IPS-NIHi11 (cell line): Measurements from ENCODE around the gene HECTD2.
"Not testable (repeated sequence)": the region's sequence is repeated elsewhere in the genome, so short reads cannot be mapped to it uniquely, and the experiment has no call there.

Experiments used
- DNase-seq: peaks from one replicate; pipeline ENCODE4 v3.0.0; 2012; ENCODE audit warnings: mixed read lengths, low spot score

The HECTD2 gene

DNA sequence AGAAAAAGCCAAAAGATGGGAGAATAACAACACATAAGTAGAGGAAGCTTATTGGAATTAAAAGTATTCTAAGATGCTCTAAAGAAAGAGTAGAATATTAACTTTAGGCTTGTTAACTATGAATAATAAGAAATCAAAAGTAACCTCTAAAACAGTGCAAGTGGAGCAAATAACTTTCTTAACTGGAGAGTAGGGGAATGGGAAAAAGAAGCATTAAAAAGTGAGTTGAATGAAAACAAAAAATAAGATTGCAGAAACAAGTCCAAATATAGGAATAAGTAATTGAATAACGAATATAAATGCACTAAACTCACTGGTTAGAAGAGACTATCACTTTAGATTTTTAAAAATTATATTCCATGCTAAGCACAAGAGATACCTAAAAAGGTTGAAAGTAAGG, 63.9 kb downstream of the HECTD2 start:
- no peak for DNase-seq

DNA sequence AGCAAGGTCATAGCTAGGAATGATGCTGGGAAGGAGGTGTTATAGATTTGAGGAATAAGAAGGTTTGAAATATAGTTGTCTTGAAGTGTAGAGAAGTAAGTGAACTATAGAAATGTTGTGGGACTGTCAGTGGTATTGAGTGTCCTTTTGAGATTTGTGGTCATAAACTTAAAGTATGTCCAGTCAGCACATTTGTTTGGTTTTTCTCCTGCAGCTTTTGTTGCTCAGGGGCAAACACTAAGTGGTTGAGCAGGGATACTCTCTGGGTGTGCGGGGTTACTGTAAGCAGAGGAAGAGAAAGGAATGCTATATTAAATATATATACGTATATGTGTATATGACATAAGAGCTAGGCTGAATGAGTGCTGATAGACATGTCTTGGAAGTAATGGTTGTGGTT, 67.1 kb downstream of the HECTD2 start:
- no peak for DNase-seq

DNA sequence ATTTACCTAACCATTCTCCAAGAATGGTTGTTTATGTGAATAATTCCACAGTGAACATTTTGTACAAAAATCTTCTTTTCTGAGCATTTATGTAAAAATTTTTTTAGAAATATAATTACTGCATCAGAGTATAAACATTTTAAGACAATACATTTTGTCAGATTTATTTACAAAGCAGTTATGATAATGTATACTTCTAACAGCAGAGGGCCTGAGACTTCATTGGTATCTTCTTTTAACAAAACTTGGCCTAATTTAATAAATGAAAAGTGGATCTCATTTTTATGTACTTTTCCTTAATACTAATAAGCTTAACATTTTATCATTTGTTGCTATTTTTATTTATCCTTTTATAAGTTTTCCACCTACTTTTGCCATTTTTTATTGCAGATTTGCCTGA, 69.4 kb downstream of the HECTD2 start:
- no peak for DNase-seq

DNA sequence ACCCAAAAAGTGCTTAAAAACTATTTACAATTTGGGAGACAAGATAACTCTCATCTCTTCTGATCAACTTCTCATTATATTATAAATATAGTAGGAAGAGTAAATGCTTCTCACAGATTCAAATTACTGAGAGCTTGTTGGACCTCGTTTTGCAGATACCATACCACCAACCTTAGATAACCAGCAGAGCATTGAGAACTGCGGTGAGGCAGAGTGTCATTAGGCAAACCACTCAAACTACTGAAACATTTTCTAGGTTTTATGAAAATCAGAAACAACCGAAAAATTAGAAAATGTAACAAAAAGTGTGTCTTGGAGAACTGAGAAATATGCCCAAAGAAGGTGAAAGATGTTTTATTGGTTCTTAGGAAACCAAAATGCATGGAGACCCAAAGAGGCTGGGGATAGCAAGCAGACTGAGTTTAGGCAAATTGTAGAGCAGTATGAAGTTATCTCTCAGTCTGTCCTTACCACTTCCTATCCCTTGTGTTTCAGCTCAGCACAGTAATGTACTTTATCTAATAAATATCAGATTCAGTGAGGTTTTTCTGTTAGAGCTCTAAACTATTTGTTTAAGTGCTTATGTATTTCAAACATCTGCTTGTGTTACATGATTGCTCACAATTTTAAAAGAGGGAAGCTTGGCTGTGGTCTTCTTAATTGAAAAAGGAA, 77.9 kb downstream of the HECTD2 start:
- no peak for DNase-seq

DNA sequence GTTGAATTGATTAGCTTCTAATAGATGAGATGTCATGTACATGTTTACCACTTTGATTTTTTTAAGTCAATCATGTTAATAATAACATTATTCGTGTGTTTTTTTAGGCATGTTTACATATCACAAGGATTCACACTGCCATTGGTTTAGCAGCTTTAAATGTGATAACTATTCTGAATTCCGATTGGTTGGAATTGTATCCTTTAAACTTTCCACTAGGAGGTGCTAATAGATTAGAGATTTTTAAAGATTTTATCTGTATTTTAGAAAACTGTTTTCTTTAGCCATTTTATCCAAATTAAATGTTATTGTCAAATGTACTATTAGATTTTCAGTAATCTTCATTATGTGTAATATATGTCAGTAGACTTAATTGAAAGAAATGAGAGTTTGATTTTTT, 83.2 kb downstream of the HECTD2 start:
- DNase-seq, result peak; percentile 8

DNA sequence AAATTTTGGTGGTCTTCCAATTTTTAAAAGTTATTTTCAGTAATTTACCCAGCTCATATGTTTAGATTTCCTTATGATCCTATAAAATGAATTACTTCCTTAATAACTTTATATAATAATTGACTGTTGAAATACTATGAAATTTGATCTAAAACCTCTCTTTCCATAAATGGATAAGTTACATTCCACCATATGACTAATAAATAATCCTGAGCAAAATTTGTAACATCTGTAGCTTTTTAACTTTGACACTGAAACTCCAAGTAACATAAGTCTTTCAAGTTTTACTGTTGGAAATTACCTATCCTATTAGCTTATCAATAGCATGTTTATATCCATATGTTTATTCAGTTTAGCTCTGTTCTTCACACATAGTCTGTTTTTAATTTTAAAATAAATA, 85.3 kb downstream of the HECTD2 start:
- DNase-seq, result no peak

DNA sequence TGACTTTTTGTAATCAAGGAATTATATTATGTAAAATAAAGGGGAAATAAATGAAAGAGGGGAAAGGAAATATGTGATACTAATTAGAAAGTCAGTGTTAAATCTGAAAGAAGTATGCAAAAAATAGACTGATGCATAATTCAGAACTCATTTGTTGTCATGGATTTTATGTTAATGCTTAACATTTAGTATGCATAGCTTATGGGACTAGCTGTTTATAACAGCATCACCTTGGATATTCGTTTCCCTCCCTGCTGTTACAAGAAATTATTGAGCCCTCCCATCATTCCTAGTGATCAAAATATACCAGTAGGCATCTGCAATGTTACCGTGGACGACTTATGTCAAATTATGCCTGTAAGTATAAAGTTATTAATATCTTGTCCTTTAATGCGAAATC, 85.9 kb downstream of the HECTD2 start:
- DNase-seq, result no peak

DNA sequence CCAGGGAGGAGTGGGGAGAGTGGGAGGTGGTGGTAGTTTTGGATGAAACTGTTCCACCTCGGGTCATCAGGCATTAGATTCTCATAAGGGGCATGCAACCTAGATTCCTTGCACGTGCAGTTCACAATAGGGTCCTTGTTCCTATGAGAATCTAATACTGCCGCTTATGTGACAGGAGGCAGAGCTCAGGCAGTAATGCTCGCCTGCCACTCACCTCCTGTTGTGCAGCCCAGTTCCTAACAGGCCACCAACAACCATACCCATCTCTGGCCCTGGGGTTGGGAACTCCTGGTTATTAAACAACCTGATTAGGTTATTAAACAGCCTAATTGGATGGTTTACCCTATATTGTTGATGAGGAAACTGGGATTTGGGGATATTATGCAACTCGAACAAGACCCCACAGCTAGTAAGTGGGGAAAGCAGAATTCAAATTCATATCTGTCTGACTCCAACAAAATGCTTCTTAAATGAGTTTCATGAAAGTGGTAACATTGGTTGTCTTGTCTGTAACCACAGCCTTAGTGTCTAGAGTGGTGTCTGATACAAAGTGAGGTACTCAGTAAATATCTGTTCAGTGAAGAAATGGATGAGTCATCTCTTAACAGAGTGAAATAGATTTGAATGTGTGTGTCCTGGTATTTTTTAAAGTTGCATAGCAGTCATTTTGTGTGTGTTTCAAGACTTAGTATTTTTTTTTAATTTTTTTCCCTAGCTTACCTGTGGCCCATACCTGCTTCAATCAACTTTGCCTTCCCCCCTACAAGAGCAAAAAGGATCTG, 101.6 kb downstream of the HECTD2 start:
- DNase-seq, result no peak

DNA sequence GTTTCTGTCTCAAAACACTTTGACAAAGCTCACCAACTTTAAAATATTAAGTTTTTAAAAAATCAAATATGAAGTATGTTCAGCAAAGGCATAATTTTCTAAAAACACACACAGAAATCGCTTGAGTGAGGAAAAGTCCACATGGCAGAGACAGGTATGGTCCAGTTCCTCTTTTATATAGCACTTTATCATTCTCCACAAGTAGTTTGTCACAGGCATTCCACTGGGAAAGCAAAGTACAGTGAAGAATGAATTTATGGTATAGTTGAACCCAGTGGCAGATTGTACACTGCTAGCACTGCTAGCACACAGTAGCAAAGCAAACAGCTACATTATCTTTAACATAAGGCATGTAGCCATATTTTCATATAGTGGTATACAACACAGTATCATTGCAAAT, 102.3 kb downstream of the HECTD2 start:
- no peak for DNase-seq

DNA sequence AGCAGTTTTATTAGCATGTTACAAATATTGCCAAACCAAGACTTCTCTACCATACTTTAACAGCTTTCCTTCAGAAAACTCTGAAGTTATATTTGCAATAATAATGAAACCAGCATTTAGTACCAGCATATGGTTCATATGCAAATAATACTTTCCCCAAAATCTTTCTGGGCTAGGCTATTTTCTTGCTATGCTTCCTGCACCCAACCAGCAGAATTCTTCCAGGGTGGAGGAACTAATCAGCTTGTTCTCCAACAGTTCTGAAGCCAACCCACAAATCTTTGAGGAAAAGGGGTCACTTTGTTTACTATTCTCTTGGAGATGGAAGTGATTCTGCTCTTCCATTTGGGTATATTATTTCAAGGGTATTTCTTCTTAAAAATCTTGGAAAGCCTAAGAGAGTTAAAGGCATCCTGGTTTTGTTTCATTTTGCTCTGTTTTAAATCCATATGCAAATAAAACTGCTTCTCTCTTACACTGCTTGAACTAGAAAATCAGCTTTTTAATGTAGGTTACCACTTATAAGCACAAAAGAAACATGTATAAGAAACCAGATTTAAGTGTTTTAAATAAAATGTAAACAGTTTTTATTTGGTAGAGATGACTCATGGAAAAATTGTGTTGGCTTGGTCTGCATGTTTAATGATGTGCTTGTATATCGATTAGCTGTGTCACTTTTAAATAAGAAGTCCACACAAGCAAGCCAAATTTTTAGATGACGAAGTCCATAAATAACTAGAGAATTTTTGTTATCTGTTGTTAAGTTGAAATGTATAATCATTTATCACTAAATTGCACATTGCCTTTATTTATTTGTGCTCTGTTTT, 103.7 kb downstream of the HECTD2 start:
- no peak for DNase-seq

DNA sequence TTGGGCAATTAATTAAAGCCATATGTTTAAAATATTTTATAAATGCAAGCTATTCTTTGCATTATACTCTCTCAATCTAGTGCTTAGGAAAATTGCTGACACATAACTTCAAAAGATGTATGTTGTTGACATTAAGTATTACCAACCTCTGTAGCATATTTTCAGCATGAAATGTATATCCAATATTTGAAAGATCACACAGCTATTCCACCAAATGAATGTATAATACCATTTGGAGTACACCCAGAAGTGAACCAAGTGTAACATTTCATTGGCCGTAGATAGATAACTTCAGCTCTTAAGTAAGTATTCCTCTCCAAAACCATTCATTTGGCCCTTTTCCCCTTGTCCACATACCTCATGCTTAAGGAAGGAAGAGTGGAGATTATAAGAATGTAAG, 104.6 kb downstream of the HECTD2 start:
- DNase-seq, result no peak

DNA sequence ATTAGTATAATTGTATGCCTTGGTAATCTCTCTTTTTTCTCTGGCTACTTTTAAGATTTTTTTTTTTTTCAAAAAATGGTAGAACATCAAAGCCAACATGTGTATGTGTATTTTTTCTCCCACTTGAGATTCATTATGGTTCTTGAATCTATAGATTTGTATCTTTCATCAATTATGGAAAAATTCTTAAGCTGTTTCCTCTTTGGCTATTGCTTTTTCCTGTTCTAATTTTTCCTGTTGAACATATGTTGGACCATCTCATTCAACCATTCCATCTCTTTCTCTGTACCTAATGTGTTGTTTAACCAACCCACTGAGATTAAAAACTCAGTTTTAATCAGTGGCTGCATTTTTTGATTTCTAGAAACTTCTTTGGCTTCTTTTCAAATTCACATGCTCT, 107.2 kb downstream of the HECTD2 start:
- DNase-seq, result no peak

DNA sequence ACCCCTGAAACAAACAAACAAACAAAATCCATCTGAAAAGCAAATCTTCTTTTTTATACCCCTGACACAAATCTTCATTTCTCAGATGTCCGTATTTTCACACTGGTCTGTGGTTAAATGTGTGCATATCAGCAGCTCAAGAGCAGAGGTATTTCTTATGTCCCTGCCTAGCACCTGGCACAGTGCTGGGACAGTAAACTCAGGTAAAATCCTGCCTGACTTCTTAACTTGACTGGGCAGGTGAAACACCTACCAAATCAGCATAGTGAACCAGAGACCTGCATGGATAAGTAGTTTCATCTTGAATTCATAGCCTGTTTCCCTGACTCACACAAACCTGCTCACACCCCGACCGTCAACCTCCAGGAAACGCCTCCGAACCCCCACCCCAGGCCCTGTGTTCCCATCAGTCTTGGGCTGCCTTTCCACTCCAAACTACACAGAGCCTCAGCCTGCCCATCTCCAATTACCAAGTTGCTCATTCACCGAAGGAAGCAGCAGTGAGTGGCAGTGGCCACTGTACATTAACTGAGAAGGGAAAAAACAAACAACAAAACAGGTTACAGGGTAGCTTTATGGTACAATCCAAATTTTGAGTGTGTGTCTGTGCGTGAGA, 109.9 kb downstream of the HECTD2 start:
- DNase-seq, result no peak

DNA sequence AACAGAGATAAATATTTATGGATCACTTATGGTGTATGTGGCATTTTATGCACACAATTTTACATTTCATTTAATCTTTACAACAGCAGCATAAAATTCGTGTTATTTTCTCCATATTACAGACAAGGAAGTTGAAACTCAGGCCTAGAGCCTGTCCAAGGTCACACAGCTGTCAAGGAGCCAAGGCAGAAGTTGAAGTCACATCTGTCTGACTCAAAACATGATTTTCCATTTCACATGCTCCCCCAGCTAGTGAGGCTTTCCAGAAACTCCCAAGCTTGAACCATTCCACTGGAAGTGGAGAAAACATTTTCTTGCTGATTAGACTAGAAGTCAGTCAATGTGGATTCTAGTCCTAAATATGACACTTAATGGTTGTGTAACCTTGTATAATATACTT, 110.5 kb downstream of the HECTD2 start:
- DNase-seq, result no peak

DNA sequence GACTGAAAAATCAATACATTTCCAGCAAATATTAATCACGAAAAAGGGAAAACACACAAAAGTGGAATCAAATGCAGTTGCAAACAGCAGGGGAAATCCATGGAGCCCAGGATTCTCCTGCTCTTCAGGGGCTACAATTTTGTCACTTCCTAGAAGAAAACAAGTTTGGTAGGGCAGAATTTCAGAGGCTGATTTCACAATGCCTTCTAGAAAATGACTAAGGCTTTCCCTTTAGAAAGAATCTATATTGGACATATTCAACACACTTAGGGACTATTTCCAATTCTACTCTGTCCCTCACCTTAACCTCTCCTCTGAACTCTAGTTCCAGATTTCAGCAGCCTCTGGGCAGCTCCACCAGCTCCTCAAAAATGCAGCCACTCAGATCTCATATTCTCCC, 111.3 kb downstream of the HECTD2 start:
- no peak for DNase-seq

DNA sequence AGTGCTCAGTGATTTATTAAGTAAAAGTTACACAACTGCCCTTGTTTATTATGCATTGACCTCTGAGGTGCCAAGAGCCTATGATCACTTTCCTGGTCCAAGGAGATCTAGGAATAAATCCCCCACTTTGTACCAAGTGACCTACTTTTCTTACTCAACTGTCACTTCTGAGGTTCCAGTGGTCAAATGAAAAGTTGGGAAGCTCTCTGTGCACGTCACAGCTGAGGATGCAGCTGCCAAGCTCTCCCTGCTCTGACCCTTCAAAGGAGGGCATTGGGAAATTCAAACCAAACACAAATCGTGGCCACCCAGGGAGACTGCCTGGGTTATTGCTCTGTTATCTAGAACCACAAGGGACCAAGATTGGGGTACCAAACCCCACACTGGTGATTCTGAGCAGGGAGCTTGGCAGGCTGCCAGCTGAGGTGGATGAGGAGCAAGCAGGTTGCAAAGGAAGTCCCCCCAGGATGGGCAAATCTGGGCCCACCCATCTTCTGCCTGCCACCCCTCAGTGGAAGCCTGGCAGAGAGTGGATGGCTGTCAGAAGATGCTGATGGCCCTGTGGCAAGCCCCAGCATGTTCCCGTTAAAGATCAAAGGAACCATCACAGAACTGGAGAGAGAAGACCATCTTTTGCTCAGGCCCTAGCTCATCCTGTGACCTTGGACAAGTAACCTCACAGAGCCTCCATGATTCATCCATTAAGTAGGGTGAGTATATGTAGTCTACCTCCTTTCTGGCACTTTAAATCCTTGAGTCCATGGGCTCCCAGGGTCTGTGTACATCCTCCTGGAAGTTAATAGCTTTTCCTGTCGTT, 116.0 kb downstream of the HECTD2 start:
- no peak for DNase-seq

DNA sequence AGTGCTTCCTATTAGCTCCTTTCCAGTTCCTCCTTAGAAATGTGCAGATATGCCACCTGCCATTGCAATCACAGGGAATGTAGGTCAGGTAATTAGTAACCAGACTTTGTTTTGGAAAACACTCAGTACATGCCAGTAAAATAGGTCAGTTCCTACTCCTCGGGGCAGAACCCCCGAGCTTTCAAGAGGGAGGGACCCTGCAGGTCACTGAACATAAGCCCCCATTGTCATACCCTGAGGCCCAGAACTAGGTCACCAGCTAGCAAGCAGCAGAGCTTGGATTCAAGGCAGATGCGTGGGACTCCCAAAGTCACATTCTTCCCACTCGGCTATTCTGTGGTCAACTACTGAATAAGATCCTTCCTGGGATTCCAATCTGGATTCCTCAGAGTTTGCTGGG, 117.9 kb downstream of the HECTD2 start:
- no peak for DNase-seq

DNA sequence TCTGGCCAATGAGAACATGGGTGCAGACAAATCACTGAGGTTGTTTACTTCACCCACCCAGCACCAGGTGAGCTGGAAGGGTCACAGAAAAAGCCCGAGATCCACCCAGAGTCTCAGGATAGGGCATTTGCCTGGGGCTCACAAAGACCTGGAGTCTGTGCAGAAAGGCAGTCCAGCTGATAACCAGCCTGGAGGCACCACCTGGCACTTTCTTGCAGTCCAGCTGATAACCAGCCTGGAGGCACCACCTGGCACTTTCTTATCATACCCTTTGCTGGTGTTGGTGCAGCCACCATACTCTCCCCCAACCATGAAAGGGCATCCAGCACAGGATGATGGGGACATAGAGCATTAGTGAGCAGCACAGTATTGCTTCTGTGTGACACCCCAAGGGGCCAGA, 118.6 kb downstream of the HECTD2 start:
- no peak for DNase-seq

DNA sequence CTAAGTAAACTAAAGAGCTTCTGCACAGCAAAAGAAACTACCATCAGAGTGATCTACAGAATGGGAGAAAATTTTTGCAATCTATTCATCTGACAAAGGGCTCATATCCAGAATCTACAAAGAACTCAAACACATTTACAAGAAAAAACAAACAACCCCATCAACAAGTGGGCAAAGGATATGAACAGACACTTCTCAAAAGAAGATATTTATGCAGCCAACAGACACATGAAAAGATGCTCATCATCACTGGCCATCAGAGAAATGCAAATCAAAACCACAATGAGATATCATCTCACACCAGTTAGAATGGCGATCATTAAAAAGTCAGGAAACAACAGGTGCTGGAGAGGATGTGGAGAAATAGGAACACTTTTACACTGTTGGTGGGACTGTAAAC, 124.6 kb downstream of the HECTD2 start:
- DNase-seq, result not testable (repeated sequence)

DNA sequence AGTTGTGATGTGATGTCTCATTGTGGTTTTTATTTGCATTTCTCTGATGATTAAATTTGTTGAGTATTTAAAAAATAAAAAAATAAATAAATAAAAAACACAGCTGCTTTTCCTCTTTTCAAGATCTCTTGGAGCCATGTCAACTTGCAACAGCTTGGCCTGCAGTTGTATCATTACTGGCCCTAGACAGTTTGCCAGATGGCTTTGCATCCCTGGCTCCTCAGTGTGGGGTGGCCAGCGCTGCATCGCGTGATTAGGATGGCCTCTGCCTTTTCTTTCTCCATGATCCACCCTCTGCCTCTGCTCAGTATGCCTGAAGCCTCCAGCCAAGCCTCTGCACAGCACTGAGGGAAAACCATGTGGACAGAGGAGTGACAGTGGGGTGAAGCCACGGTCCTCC, 126.0 kb downstream of the HECTD2 start:
- no peak for DNase-seq

DNA sequence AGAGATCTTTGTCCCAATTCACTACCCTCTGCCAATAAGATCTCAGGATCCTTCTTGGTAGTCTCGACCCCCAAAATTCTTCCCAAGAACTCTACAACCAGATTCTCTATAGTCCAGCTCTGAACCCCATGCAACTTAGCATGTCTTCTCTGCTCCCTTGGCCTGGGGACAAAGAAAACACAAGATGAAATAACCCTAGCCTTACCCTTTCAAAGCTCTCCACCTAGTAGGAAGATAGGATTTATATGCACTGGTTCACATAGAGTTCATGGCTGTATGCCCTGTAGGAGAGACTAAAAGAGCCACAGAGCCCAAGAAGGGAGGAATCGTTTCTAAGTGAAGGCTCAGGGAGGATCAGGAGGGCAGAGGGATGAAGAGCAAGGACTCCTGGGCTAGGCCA, 126.6 kb downstream of the HECTD2 start:
- no peak for DNase-seq
